Thyroid gland (tissue), 4 donors: ENCODE data around the gene RABL6.

Experiments
- CTCF ChIP-seq, 6 experiments: fragments of 200-600 bp in 3 of 6; fragments of 450-650 bp in 3 of 6; sonication (generic) in 3 of 6; IDR thresholded peaks; one replicate each; pipeline ENCODE4 v1.5.1; 2016 to 2019; ENCODE audit warnings: antibody characterized with exemption in 6 of 6, mild to moderate bottlenecking in 2 of 6, inconsistent platforms in 1 of 6, moderate library complexity in 1 of 6
- POLR2A ChIP-seq, 2 donors: fragments of 450-650 bp; IDR thresholded peaks; one replicate each; pipeline ENCODE4 v1.6.1; 2017; ENCODE audit warnings: antibody characterized with exemption in 2 of 2, mild to moderate bottlenecking in 2 of 2, moderate library complexity in 1 of 2

- no peak for TF ChIP-seq CTCF (IDR thresholded peaks at IDR 0.05)
- no peak for TF ChIP-seq POLR2A (IDR thresholded peaks at IDR 0.05)
Observed at GRCh38 chr9:136848393-136849037, 40.8 kb downstream of the RABL6 start.
